GM20000 (cell line): ENCODE measurements around the gene ATP2B2.
A peak's percentile ranks its signal among the peaks of the same experiment; 100 is the strongest.

Source experiments
- DNase-seq: peaks from one replicate; pipeline ENCODE4 v3.0.0; 2012; ENCODE audit warnings: low spot score
- TF ChIP-seq, protein P1 (sequence below): IDR thresholded peaks from 2 replicates; pipeline ENCODE4 v1.5.1; 2012; ENCODE audit warnings: mild to moderate bottlenecking, control low read depth; ENCODE audit errors: extremely low read depth, missing control alignments

The ATP2B2 gene

DNA sequence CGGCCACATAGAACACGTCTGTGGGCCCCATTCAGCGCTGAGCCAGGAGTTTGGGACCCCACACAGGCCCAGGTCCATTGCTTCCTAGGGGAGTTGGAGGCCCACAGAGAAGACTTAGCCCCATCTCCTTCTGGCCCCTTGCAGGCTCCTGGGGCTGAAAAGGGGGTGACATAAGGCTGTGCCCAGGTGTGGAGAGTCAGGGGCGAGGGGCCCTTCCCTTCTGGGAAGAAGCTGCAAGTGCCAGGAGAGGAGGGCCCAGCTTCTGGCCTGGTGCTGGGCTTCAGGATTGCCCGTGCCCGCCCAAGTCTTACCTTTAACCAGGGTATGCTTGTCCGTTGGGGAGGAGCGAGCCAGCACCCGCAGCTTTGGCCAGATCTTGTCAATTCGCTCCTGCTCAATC lies 155.6 kb downstream of the ATP2B2 start:
- no peak for DNase-seq
- TF ChIP-seq, protein P1, sequence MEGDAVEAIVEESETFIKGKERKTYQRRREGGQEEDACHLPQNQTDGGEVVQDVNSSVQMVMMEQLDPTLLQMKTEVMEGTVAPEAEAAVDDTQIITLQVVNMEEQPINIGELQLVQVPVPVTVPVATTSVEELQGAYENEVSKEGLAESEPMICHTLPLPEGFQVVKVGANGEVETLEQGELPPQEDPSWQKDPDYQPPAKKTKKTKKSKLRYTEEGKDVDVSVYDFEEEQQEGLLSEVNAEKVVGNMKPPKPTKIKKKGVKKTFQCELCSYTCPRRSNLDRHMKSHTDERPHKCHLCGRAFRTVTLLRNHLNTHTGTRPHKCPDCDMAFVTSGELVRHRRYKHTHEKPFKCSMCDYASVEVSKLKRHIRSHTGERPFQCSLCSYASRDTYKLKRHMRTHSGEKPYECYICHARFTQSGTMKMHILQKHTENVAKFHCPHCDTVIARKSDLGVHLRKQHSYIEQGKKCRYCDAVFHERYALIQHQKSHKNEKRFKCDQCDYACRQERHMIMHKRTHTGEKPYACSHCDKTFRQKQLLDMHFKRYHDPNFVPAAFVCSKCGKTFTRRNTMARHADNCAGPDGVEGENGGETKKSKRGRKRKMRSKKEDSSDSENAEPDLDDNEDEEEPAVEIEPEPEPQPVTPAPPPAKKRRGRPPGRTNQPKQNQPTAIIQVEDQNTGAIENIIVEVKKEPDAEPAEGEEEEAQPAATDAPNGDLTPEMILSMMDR: no peak

DNA sequence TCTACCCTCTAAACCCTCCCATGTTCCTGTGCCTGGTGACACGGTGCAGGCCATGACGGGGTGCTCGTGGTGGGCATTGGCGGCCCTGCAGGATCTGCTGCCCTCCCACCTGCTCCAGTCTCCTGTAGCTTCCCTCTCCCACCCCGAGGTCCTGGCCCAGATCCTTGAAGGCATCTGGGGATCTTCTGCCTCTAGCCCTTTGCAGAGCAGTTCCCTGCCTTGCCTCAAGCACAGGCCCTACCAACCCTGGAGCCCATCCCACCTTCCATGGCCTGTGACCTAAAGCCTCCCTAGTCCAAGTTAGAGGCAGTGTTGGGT lies 157.0 kb downstream of the ATP2B2 start:
- no peak for DNase-seq
- TF ChIP-seq, protein P1: no peak

DNA sequence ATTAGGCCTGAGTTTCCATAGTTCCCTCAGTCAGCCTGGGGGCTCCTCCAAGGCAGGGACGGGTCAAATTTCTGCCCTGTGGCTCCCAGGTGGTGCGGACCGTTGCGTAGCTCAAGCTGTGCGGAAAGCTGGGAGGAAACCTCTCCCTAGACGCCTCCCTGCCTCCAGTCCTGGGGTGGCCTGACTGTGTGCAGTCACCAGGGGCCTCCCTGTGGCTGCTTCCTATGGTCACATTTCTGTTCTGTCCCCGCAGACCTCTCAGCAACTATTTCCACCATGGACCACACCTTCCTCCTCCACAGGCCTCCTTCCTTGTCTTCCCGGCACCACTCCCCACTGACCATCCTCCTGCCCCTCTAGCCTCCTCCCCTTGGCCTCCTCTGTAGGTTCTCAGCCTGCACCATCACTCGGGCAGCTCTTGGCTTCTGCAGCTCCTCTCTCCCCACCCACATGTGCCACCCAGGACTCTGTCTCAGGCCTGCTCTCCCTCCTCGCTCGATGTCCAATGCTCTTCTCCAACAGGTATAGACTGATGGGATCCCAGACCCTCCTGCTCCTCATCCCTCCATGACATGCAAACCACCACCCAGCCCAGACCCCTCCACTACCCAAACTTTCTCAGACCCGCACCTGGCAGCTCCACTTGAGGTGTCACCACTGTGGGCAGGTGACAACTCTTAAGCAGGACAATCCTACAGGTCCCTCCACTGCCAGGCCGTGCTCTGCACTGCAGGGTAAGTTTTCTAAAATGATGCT lies 157.6 kb downstream of the ATP2B2 start:
- TF ChIP-seq, protein P1: no peak
- DNase-seq: no peak

DNA sequence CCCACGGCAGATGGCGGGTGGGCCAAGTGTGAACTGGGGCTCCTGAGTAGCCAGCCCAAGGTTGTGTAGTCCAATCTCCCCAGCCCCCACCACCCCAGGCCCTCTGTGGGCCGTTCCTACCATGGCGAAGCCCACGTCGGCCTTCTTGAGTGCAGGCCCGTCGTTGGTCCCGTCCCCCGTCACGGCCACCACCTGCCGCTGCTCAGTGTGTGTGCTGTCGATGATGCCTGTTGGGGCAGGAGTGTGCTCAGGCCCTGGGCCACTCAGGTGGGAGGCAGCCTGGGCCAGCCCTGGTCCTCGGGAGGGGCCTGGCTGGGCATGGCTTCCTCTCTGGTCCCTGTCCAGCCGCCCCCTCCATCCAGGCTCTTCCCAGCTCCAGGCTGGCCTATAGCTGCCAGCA lies 159.5 kb downstream of the ATP2B2 start:
- TF ChIP-seq, protein P1: no peak
- no peak for DNase-seq

DNA sequence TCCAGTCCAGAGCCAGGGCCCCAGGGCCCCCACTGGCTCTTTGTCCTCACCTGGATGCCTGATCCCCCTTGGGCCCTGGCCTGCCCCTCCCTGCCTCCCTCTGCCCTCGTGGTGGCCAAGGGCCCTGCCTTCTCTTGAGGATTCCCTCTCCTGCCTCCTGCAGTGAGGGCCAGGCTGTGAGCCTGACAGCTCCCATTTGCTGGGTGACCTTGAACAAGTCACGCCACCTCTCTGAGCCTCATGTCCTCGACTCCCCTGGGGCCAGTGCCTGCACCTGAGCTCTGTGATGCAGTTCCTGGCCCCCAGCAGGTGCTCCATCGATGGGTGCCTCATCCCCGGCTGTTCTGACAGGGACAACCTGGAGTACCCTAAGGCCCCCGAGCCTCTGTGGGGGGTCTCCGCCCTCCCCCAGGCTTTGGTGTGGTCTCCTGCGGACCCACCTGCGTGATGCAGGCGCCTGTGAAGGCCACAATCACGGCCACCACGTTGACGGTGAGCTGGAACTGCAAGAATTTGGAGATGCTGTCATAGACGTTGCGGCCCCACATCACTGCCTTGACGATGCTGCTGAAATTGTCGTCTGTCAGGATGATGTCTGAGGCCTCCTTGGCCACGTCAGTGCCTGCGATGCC lies 160.3 kb downstream of the ATP2B2 start:
- TF ChIP-seq, protein P1: no peak
- DNase-seq: no peak

DNA sequence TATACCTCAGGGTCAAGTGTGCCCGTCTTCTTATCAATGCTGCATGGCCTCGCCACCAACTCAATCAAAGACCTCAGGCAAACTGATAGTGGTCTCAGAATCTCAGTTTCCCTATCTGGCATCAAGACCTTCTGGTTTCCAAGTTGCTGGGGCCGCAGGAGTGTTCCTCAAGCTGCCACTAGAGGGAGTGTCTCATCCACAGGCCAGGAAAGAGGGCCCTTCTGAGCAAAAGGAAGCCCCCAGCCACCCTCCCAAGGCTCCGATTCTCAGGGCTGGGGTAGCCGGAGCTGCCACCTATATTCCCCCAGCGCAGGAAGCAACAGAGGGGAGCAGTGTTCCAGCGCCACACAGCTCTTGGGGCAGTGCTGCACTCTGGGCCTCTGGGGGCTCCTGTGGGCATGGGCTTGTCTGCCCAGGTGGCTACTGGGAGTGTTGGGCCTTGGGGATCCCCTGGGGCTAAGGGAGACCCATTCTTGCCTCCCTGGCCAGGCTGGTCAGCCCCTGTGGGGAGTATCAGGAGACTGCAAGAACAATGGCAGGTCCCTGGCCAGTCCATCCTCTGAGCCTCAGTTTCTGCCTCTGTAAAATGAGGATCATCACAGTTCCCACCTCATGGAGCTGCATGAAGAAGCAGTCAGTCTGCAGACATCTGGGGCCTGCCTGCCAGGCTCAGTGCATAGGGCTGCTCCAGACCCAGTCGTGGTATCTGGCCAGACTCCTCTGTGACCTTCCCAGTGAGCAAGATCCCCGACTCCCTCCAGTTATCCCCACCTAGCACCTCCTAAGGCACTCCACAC lies 161.0 kb downstream of the ATP2B2 start:
- TF ChIP-seq, protein P1: peak; percentile 96
- peak; percentile 82 for DNase-seq

DNA sequence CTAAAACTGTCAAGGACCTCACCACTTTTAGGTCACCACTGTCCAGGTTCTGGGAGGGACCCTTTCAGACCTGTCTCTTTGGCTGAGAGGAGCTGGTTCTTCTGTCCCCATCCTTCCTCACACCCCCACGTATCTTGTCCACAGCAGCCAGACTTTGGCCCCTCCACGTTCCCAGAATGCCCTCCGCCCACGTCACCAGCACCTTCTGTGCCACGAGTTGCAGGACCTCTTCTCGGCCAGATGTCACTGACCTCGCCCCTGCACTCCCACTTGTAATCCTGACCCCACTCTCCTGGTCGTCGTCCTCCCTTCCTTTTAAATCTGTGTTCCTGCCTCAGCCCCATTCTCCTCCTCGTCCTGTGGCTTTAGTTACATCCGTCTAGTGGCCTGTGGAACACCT lies 161.9 kb downstream of the ATP2B2 start:
- TF ChIP-seq, protein P1: no peak
- no peak for DNase-seq
